ENCODE measurements around the gene SLC2A2.
"Not testable (repeated sequence)": the region's sequence is repeated elsewhere in the genome, so short reads cannot be mapped to it uniquely, and the experiment has no call there.

SLC2A2 gene

DNA sequence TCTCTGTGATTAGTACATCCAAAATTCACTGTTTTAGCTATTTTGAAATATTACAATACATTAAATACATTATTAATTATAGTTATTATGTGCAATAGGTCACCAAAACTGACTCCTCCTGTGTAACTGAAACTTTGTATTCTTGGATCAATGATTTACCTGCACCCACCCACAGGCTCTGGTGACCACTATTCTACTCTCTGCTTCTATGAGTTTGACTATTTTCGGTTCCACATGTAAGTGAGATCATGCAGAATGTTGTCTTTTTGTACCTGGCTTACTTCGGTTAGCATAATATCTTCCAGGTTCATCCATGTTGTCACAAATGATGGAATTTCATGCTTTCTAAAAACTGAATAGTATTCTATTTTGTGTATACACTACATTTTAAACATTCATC, 43.8 kb downstream of the SLC2A2 start:
- no peak for DNase-seq

DNA sequence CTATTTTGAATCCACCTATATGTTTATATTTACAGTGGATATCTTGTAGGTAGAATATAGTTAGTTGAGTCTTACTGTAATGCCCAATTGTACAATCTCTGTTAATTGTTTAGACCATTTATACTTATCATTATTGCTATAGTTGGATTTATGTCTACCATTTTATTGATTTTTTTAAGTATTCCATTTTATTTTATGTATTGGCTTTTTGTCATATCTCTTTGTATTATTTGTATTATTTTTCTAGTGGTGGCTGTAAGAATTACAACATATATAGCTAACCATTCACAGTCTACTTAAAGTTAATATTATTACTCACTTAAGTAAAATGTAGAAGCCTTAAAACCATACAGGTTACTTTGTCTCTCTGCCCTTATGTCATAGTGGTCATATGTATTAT, 46.1 kb downstream of the SLC2A2 start:
- no peak for DNase-seq

DNA sequence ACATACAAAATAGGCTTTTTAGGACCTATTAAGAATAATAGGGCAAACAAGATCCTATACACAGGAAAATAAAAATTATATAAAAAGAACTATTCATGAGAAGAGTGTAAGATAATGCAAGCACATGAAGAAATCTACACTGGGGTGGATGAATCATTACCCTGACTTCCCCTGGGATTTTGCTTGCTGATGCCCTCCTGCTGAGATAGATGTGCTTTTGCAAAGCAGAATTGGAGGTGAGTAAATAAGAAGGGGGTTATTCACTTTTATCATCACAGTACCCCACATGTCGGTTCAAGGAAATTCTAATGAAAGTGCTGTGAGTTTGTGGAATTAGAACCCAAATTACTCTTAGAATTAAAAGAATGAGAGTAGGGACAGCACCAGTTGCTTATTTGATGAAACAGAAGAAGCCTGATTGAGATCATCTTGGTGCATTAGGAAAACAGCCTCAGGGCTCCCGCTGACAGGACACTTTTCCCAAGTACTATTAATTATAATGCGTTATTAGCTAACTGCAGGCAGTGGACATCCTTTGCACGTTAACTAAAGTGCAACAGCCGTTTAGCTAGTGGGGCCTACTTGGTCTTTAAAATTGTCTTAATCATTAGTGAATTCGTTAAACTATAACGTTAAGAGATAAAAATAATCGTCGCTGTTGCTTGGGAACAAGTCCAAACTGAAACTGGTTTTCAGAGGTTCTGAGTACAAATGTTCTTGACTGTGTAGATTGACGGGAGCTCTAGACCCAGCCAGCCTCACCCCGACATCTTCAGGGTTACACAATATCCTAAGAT, 48.4 kb downstream of the SLC2A2 start:
- DNase-seq, result no peak

DNA sequence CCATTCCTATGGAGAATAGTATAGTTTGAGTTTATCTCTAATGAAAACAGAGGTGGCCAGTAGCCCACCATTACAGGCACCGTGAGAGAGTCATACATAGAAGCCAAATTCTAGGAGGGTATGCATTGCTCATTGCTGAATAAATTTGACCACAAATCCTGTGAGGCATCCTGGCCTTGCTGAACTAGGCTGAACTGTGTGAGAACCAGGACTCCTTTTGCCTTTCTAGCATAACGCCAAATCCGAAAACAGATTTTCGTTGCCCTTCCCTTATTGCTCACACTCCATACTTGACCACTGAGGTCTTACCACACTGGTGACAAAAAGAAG, 50.4 kb downstream of the SLC2A2 start:
- DNase-seq, result no peak

DNA sequence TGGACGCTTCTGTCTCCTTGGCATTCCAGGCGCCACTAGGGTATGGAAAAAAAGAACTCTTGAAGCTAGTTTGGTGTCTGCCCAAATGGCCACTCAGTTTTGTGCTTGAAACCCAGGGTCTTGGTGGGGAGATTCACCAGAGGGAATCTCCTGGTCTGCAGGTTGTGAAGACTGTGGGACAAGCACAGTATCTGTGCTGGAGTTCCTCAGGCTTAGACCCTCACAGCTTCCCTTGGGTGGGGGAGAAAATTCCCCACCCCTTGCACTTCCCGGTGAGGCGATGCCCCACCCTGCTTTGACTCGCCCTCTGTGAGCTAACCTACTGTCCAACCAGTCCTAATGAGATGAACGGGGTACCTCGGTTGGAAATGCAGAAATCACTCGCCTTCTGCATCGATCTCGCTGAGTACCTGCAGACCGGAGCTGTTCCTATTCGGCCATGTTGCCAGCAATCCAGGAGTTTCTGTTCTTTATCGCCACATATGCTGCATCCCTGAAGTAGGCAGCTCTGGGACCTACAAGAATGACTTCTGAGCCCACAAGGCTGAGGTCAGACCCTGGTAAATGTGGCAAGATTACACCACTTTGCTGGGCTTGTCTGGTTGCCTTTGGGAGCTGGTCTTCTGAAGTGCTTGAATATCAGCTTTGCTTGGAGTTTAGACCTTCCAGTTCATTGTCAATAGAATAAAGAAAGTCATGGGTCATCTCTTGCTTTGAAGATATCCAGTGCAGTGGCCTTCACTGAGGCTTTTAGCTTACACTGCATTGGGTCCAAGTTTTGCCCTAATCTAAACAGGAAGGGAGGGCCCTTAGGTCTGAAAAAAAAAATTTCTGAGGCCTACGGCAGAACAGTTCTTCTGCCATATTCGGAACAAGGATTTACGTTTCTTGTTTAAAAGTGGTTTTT, 51.0 kb downstream of the SLC2A2 start:
- no peak for DNase-seq

DNA sequence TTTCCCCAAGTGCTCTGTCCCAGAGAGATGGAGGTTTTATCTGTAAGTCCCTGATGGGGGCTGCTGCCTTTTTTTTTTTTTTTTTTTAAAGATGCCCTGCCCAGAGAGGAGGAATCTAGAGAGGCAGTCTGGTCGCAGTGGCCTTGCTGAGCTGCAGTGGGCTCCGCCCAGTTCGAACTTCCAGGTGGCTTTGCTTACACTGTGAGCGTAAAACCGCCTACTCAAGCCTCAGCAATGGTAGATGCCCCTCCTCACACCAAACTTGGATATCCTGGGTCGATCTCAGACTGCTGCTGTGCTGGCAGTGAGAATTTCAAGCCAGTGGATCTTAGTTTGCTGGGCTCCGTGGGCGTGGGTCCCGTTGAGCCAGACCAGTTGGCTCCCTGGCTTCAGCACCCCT, 51.6 kb downstream of the SLC2A2 start:
- no peak for DNase-seq

DNA sequence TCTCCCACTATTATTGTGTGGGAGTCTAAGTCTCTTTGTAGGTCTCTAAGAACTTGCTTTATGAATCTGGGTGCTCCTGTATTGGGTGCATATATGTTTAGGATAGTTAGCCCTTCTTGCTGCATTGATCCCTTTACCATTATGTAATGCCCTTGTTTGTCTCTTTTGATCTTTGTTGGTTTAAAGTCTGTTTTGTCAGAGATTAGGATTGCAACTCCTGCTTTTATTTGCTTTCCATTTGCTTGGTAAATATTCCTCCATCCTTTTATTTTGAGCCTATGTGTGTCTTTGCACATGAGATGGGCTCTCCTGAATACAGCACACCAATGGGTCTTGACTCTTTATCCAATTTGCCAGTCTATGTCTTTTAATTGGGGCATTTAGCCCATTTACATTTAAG, 53.6 kb downstream of the SLC2A2 start:
- DNase-seq, result not testable (repeated sequence)

DNA sequence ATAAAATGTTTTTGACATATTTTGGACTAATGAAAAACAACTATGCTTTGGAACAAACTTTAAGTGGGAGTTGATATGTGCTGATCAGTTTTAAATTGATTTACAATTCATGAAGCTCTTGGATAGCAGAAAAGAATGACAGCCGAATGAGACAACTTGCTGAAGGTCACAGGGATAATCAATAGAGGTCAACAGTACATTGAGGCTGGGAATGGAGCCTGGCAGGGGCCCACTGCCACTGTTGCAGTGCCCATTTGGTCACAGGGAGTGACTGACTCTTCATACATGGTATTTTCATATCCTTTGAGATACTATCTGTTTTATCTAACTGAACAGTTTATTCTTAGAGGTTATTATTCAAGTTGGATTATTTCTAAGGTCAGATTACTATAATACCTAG, 59.4 kb downstream of the SLC2A2 start:
- no peak for DNase-seq

DNA sequence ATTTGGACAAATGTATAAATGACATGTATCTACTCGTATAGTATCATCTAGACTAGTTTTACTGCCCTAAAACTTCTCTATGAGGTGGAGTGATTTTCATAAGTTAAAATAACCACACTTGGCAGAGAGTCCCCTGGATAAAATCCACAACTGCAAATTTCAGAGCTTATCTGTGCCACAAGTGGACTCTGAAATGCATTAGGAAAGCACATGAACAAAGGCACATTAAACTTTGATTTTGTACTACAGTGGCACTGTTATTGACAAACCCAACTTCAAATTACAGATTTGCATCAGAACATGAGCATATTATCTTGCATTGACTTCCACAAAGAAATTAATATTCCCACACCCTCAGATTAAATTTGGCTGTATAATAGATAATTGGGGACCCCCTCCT, 60.0 kb downstream of the SLC2A2 start:
- DNase-seq, result no peak

DNA sequence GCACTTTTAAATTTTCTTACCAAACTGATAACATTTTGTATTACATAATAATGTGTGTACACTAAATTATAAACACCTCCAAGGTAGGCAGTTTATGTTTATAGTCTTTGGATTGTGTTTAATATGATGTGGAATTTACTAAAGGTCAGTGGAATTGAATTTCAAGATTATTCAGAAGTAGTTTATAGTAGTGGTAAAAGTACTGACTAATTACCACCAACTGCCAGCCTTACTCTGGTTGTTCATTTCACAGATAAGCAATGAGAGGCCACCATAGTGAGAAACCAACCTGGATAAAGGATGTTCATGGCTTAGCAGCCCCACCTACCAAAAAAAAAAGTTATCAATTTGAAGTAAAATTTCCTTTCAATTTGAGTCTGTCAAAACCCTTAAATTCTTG, 64.1 kb downstream of the SLC2A2 start:
- no peak for DNase-seq

DNA sequence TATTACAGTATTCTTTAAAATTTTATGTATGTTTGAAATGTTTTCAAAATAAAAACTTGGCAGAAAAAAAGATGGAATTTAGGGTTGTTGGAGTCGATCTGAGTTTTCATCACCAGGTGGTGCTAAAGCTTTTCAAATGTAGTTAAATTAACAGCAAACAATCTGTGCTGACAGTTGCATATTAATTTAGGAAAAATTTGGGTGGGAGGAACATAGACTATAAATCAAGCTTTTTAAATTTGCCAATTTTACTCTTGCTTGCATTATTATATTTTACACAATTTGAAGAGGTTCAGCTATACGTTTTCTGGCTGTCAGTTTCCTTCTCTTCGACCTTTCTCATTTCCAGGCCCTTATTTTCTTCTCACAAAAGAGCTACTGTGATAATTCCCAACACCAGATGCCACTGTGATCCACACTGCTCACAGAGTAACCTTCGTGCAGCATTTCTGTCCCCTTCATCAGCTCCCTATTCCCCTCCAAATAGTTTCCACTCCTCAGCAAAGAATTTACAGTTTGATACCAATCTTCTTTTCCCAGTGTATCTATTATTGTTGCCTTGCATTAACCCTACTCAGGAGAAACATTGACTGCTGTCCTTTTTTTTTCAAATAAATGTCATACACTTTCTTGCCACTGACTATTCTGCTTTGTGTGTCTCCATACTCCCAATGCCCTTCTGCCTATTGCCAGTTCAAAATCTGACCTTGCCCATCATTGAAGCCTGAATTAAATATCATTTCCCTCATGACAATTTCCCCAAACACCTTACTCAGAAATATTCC, 64.7 kb downstream of the SLC2A2 start:
- DNase-seq, result no peak

DNA sequence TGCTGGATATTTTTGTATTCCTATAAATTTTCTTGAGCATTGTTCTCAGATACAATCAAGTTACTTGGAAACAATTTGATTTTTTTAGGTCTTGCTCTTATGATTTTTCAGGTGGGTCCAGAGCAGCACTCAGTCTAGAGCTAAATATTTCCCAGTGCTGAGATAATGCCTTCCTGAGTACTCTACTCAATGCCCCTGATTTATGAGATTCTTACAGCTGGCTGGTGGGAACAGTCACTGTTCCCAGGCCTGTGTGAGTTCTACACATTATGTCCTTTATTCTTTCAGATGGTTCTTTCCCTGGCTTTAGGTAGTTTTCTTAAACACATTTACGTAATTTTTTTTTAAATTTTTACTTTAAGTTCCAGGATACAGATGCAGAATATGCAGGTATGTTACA, 67.1 kb downstream of the SLC2A2 start:
- no peak for DNase-seq

DNA sequence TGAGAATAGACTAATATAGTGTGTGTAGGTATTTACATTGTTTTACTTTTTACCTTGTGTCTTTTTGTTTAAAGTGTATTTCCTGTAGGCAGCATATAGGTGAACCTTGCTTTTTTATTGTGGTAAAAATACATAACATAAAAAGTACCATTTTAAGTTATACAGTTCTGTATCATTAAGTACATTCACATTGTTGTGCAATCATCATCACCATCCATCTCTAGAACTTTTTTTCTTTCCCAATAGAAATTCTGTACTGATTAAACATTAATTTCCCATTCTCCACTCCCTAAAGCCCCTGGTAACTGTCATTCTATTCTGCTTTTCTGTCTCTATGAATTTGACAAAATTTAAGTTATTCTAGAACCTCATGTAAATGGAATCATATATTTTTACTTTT, 69.9 kb downstream of the SLC2A2 start:
- no peak for DNase-seq

DNA sequence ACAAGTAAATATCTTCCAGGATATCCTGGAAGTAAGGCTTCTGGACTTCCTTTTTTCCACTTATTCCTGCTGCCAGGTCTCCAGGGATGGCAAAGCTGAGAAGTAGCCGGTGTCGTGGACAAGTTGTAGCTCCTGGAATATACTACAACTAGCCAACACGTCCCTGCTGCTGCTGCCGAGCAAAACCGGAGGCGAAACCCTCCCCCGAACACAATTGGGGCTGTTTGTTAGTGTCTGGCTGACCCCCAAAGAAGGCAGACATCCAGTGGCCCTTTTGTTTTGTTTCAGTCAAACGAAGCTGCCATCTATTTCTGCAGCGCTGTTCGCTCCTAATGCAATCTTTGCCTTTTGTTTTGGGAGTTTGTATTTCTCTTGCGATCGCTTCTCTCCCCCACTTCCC, 72.8 kb downstream of the SLC2A2 start:
- no peak for DNase-seq

DNA sequence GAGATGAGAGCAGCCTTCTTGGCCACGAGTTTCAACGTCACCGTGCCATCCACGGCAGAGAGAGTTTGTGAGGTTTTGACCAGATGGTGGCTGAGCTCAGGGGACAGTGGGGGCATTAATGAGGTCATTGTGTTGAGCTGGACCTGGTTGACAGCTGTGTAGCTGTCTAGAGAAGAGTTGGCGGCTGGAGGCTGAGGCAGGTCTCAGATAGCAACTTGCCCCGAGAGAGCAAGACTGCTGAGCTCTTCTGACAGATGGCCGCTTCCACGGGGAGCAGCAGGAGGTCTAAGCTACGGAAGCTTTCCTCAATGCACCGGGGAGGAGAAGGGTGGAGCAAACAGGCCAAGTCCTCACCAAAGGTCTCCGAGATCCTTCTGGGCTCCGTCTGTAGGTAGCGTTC, 73.3 kb downstream of the SLC2A2 start:
- DNase-seq, result peak; percentile 78

DNA sequence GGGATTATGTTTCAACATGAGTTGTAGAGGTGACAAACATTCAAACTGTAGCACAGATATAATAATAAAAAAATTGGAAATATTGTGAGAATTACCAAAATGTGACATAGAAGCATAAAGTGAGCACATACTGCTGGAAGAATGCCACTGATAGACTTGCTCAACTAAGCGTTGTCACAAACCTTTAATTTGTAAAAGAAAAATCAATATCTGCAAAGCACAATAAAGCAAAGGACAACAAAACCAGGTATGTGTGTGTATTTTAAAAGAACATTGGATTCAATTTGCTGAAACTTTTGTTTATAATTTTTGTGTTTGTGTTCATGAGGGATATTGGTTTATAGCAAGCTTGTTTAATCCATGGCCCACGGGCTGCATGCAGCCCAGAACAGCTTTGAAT, 77.3 kb downstream of the SLC2A2 start:
- DNase-seq, result no peak

DNA sequence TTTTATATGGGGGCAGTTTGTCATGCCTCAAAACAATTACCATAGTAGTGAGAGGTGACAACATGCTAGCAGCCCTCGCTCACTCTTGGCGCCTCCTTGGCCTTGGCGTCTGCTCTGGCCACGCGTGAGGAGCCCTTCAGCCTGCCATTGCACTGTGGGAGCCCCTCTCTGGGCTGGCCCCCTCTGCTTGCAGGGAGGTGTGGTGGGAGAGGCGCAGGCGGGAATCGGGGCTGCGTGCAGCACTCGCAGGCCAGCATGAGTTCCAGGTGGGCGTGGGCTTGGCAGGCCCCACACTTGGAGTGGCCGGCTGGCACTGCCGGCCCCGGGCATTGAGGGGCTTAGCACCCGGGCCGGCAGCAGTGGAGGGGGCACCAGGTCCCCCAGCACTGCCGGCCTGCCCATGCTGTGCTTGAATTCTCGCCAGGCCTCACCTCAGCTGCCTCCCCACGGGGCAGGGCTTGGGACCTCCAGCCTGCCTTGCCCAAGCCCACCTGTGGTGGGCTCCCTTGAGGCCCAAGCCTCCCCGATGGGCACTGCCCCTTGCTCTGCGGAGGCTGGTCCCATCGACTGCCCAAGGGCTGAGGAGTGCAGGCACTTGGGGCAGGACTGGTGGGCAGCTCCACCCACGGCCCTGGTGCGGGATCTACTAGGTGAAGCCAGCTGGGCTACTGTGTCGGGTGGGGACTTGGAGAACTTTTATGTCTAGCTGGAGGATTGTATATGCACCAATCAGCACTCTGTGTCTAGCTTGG, 79.3 kb downstream of the SLC2A2 start:
- no peak for DNase-seq
